Endometrial microvascular endothelial cells (primary cell): ENCODE measurements around the gene SH3PXD2A. TPM values are rescaled to one million over a fixed set of nuclear protein-coding genes. Genes with fewer than 3 reads are reported as not detected.
"Not testable (repeated sequence)": the region's sequence is repeated elsewhere in the genome, so short reads cannot be mapped to it uniquely, and the experiment has no call there.

Experiments used
- in situ Hi-C: cut with HindIII; loops from 2 replicates; pipeline ENCODE4 v1.10.0; 2017; ENCODE audit warnings: low sequenced_read_pairs, low pct_unique_long_range_greater_than_20kb; ENCODE audit errors: inconsistent ontology term
- total RNA-seq: library from RNA; depleted of rRNA; stranded (reverse); fragments of >200 nt; gene quantifications from one replicate; pipeline ENCODE4 v1.2.3, GENCODE V29; 2015; ENCODE audit errors: inconsistent ontology term

SH3PXD2A gene
- total RNA-seq, 1 donor from 2014 or later, result 7.6 TPM

DNA sequence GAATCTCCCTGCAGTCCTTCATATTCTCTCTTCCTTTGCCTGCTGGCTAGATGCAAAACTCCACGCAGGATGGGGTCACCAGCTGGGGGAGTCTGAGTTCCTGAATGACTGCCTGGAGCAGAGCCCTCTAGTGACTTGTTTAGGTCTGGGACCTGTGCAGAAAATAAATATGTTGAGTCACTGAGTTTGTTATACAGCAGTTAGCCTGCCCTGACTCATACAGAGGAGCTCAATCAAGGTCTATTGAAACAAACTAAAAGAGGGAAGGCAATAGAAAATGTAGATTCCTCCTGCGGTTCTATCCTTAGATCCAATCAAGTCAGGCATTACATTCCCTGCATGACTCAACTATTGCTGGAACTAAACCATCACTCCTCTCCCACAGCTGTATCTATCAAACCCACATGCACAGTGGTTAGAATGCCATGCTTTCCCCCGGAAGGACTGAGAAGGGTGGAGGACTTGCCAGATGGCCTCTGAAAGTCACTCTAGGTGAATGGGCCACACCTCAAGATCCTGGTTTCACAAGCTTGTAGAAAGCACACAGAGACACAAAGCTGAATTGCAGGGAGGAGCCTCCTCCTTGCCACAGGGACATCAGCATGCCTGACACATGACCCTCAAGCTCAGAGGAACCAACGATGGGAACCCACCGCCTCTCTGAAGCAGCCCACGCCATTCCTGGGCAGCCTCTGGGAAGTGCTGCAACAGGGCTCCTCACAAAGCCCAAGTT is 73.9 kb downstream of the SH3PXD2A start:
- in situ Hi-C loops, result no loop called here

- in situ Hi-C loops, result no loop called here
These were observed 74.9 kb downstream of the SH3PXD2A start for GRCh38 chr10:103780242-103781149.

GRCh38 chr10:103778358-103779139 is 76.8 kb downstream of the SH3PXD2A start:
- in situ Hi-C loops, result no loop called here

DNA sequence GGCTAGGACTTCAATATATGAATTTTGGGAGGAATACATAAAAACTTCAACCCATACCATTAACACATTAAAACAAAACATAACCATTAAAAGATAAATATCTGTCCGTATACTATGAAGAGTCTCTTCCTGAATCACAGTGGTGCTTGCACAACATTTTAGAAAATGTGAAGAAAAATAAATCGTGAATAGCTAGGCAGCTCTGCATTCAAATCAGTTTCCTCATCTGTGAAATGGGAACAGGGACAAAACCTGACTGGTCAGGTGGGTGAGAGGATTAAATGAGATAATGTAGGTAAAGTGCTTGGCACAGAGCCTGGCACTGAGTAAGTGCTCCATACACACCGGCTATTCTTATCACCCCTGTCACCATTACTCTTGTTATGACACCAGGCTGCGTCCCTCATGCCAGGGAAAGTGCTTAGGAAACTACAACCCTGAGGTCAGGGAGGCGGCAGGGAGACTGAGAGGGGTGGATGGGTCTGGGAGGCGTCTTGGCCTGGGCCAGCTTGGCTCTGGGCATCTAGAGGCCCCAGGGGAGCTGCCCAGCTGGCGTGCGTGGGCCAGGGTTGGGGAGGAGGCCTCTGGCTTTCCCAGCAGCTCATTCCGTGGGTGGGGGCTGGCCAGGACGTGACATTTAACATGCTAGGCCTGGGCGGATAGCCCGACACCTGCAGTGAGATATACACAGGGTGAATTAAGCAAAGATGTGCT is 78.3 kb downstream of the SH3PXD2A start:
- in situ Hi-C loops, result no loop called here

DNA sequence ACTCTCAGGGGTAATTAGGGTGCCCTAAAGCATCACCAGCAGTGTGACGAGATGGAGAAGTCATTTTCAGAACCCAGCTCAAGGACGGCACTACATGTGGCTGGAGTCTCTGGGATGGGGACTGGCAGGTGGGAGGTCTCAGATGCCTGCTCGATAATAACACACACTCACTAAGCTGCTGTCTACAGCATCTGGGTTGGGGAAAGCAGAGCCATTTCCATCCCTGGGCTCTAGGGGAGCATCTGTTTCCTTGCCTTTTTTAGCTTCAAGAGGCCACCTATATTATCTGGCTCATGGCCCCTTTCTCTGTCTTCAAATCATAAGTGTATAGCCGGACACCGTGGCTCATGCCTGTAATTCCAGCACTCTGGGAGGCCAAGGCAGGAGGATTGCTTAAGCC is 79.6 kb downstream of the SH3PXD2A start:
- in situ Hi-C loops, result no loop called here

DNA sequence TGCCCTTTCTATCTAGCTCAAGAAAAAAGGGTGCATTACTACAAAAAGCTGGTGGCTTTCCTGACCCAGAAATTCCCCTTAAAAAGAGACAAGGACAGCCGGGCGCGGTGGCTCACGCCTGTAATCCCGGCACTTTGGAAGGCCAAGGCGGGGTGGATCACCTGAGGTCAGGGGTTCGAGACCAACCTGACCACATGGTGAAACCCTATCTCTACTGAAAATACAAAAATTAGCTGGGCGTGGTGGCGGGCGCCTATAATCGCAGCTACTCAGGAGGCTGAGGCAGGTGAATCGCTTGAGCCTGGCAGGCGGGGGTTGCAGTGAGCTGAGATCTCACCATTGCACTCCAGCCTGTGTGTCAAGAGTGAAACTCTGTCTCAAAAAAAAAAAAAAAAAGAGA is 82.5 kb downstream of the SH3PXD2A start:
- in situ Hi-C loops, result not testable (repeated sequence)

- in situ Hi-C loops, result no loop called here
These were observed 83.1 kb downstream of the SH3PXD2A start for GRCh38 chr10:103772096-103772845.

DNA sequence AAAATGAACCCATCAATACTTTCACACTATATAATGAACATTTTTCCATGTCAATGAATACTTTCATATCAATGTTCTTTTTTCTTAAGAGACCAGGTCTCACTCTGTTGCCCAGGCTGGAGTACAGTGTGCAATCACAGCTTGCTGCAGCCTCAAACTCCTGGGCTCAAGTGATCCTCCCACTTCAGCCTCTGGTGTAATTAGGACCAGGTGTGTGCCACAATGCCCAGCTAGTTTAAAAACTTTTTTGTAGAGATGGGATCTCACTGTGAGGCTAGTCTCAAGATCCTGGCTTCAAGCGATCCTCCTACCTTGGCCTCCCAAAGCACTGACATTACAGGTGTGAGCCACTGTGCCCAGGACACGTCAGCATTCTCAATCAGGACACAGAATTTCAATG is 85.2 kb downstream of the SH3PXD2A start:
- in situ Hi-C loops, result no loop called here

- in situ Hi-C loops, result no loop called here
These were observed 86.2 kb downstream of the SH3PXD2A start for GRCh38 chr10:103769176-103769575.

- in situ Hi-C loops, result no loop called here
These were observed 87.0 kb downstream of the SH3PXD2A start for GRCh38 chr10:103768345-103768744.

DNA sequence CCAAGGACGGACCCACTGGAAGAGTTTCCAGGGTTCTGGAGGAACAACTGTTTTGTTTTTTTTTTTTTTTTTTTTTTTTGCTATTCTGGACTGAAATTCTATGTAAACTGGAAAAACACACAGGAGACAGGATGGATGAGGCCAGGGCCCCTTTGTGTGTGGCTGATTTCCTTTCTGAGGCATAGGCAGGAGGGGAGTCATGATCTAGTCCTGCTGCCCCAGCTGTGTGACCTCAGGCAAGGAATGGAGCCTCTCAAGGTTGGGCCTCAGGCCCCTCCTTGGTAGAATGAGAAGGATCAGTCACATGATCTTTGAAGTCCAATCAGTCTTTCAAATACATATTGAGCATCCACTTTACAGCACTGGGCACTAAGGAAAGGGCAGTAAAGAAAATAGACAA is 87.6 kb downstream of the SH3PXD2A start:
- in situ Hi-C loops, result no loop called here

DNA sequence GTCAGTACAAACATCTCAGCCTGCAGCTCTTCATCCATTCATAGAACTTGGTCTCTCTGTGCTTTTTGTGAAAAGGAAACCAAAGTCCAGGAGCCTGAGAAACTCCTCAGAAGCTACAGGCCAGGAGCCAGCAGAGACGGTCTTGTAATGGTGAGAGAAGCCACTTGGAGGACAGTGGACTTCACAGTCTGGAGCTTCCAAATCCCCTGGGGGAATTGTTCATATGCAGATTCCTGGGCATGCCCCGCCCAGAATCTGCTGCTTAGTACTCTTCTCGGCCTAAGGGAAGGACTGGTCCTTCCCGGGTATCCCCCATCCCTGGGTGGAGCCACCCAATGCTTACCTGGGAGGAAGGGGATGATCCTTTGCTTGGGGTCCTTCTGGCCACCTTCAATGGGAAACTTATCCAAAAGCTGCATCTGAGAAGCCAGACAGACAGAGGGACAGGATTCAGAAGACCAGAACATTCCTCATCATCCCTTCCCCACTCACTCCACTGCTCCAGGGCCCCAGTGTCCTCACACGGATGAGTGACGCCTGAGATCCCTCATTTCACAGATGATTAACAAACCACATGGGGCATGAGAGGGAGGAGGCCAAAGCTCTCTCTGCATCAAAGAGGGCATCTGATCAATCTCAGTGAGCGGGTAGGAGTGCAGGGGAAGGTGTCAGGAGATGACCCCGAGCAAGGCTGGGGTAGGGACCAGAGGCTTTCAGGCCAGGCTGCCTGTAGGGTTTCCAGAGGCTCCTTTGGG is 88.4 kb downstream of the SH3PXD2A start:
- in situ Hi-C loops, result no loop called here

GRCh38 chr10:103765981-103766380 is 89.4 kb downstream of the SH3PXD2A start:
- in situ Hi-C loops, result no loop called here

GRCh38 chr10:103765168-103765567 is 90.2 kb downstream of the SH3PXD2A start:
- in situ Hi-C loops, result no loop called here

- in situ Hi-C loops, result no loop called here
These were observed 90.9 kb downstream of the SH3PXD2A start for GRCh38 chr10:103764296-103765088.

GRCh38 chr10:103763374-103764202 is 91.8 kb downstream of the SH3PXD2A start:
- in situ Hi-C loops, result no loop called here
